H9 (cell line): ENCODE results near the gene SELPLG. TPM values are rescaled to one million over a fixed set of nuclear protein-coding genes. Genes with fewer than 3 reads are reported as not detected.

Source experiments
- DNase-seq: peaks from one replicate; pipeline ENCODE4 v3.0.0-alpha.2; 2017
- H2AFZ ChIP-seq: one replicate; pipeline ENCODE4 v1.6.1; 2013; ENCODE audit warnings: mild to moderate bottlenecking, low read length, control low read depth, moderate library complexity
- H2AK5ac ChIP-seq: 2 replicates; pipeline ENCODE4 v1.6.1; 2013; ENCODE audit warnings: low read length, control low read depth, mixed read lengths; ENCODE audit not compliant: insufficient read length
- H2BK120ac ChIP-seq: one replicate; pipeline ENCODE4 v1.6.1; 2013; ENCODE audit warnings: low read depth, mild to moderate bottlenecking, low read length, control low read depth, inconsistent platforms; ENCODE audit not compliant: poor library complexity, severe bottlenecking
- H2BK12ac ChIP-seq: 2 replicates; pipeline ENCODE4 v1.6.1; 2013; ENCODE audit warnings: low read length, control low read depth, mixed read lengths, low read depth; ENCODE audit not compliant: insufficient read length
- H2BK15ac ChIP-seq: 2 replicates; pipeline ENCODE4 v1.6.1; 2013; ENCODE audit warnings: low read depth, low read length, control low read depth
- H2BK20ac ChIP-seq: one replicate; pipeline ENCODE4 v1.6.1; 2013; ENCODE audit warnings: low read depth, mild to moderate bottlenecking, low read length, control low read depth, inconsistent platforms; ENCODE audit not compliant: poor library complexity, severe bottlenecking
- H2BK5ac ChIP-seq: 2 replicates; pipeline ENCODE4 v1.6.1; 2013; ENCODE audit warnings: low read length, control low read depth, mixed read lengths; ENCODE audit not compliant: insufficient read length
- H3K14ac ChIP-seq: 2 replicates; pipeline ENCODE4 v1.6.1; 2013; ENCODE audit warnings: low read length, control low read depth; ENCODE audit not compliant: insufficient read depth
- H3K18ac ChIP-seq: 2 replicates; pipeline ENCODE4 v1.6.1; 2013; ENCODE audit warnings: low read depth, mild to moderate bottlenecking, mixed read lengths, low read length, control low read depth; ENCODE audit not compliant: insufficient read length
- H3K23ac ChIP-seq: 2 replicates; pipeline ENCODE4 v1.6.1; 2013; ENCODE audit warnings: low read length, control low read depth, mixed read lengths, low read depth; ENCODE audit not compliant: insufficient read length
- H3K23me2 ChIP-seq: 2 replicates; pipeline ENCODE4 v1.6.1; 2013; ENCODE audit warnings: low read depth, mild to moderate bottlenecking, mixed read lengths, low read length, control low read depth; ENCODE audit not compliant: insufficient read length, poor library complexity, severe bottlenecking
- H3K27ac ChIP-seq: 2 replicates; pipeline ENCODE4 v1.5.1; 2013; ENCODE audit warnings: low read length, control low read depth, mixed read lengths, low read depth; ENCODE audit not compliant: insufficient read length
- H3K27me3 ChIP-seq: 2 replicates; pipeline ENCODE4 v1.6.1; 2013; ENCODE audit warnings: low read length, control low read depth, inconsistent platforms; ENCODE audit not compliant: insufficient read depth
- H3K4ac ChIP-seq: 2 replicates; pipeline ENCODE4 v1.6.1; 2013; ENCODE audit warnings: low read depth, mild to moderate bottlenecking, control low read depth, inconsistent platforms, low read length, moderate library complexity
- H3K4me1 ChIP-seq: 2 replicates; pipeline ENCODE4 v1.6.1; 2013; ENCODE audit warnings: low read length, control low read depth, inconsistent platforms; ENCODE audit not compliant: insufficient read depth
- H3K4me2 ChIP-seq: 2 replicates; pipeline ENCODE4 v1.6.1; 2013; ENCODE audit warnings: low read length, control low read depth, mixed read lengths; ENCODE audit not compliant: insufficient read length, insufficient read depth
- H3K56ac ChIP-seq: 2 replicates; pipeline ENCODE4 v1.6.1; 2013; ENCODE audit warnings: low read depth, mild to moderate bottlenecking, mixed read lengths, low read length, control low read depth; ENCODE audit not compliant: insufficient read length
- H3K79me1 ChIP-seq: 2 replicates; pipeline ENCODE4 v1.6.1; 2013; ENCODE audit warnings: low read depth, mild to moderate bottlenecking, moderate library complexity, low read length, control low read depth, inconsistent platforms; ENCODE audit not compliant: insufficient read depth, poor library complexity, severe bottlenecking
- H3K79me2 ChIP-seq: 2 replicates; pipeline ENCODE4 v1.6.1; 2013; ENCODE audit warnings: low read length, control low read depth, inconsistent platforms; ENCODE audit not compliant: insufficient read depth
- H3K9ac ChIP-seq: 2 replicates; pipeline ENCODE4 v1.6.1; 2013; ENCODE audit warnings: low read length, control low read depth, mixed read lengths; ENCODE audit not compliant: insufficient read length; ENCODE audit errors: extremely low read depth
- H3K9me3 ChIP-seq: one replicate; pipeline ENCODE4 v1.6.1; 2013; ENCODE audit warnings: low read depth, low read length, inconsistent platforms; ENCODE audit not compliant: control insufficient read depth
- H3T11ph ChIP-seq: one replicate; pipeline ENCODE4 v1.6.1; 2013; ENCODE audit warnings: mild to moderate bottlenecking, low read length, control low read depth, inconsistent platforms
- H4K20me1 ChIP-seq: one replicate; pipeline ENCODE4 v1.6.1; 2013; ENCODE audit not compliant: control insufficient read depth, insufficient read length, insufficient read depth
- H4K5ac ChIP-seq: 2 replicates; pipeline ENCODE4 v1.6.1; 2013; ENCODE audit warnings: low read depth, mild to moderate bottlenecking, mixed read lengths, low read length, control low read depth; ENCODE audit not compliant: insufficient read length
- H4K8ac ChIP-seq: replicated peaks from 2 replicates; pipeline ENCODE4 v1.6.1; 2013; ENCODE audit warnings: low read length, control low read depth, mixed read lengths, low read depth; ENCODE audit not compliant: insufficient read length
- H4K91ac ChIP-seq: 2 replicates; pipeline ENCODE4 v1.6.1; 2013; ENCODE audit warnings: low read depth, mild to moderate bottlenecking, moderate library complexity, mixed read lengths, low read length, control low read depth; ENCODE audit not compliant: insufficient read length
- H3K27ac Mint-ChIP-seq, 3 experiments: 2 replicates in 2 of 3; 3 replicates in 1 of 3; pipeline ENCODE4 v1.8.0; 2020 to 2021; ENCODE audit warnings: mixed read lengths in 3 of 3, mild to moderate bottlenecking in 1 of 3, moderate library complexity in 1 of 3
- H3K27me3 Mint-ChIP-seq: 2 replicates; pipeline ENCODE4 v1.8.0; 2021; ENCODE audit warnings: low read depth, mild to moderate bottlenecking, moderate library complexity, mixed read lengths
- H3K36me3 Mint-ChIP-seq, 3 experiments: 2 replicates in 2 of 3; 3 replicates in 1 of 3; pipeline ENCODE4 v1.8.0; 2020 to 2021; ENCODE audit warnings: low read depth in 3 of 3, mixed read lengths in 3 of 3; ENCODE audit not compliant: insufficient read depth in 1 of 3
- H3K4me1 Mint-ChIP-seq, 2 experiments: 2 replicates each; pipeline ENCODE4 v1.8.0; 2020; ENCODE audit warnings: mixed read lengths in 2 of 2
- H3K4me3 Mint-ChIP-seq, 2 experiments: 2 replicates in 1 of 2; 3 replicates in 1 of 2; pipeline ENCODE4 v1.8.0; 2020 to 2021; ENCODE audit warnings: mild to moderate bottlenecking in 2 of 2, mixed read lengths in 2 of 2, moderate library complexity in 1 of 2
- H3K9me3 Mint-ChIP-seq, 2 experiments: 2 replicates in 1 of 2; 3 replicates in 1 of 2; pipeline ENCODE4 v1.8.0; 2020; ENCODE audit warnings: mild to moderate bottlenecking in 2 of 2, mixed read lengths in 2 of 2, moderate library complexity in 1 of 2
- CTCF ChIP-seq: fragments of 200-600 bp; sonication (generic); conservative IDR thresholded peaks from 3 replicates; pipeline ENCODE4 v1.8.0; 2021; ENCODE audit warnings: antibody characterized with exemption, mild to moderate bottlenecking
- WGBS: extraction: QIAGEN DNeasy Blood & Tissue Kit; methylation state at CpG from one replicate; pipeline ENCODE4 v1.1.7; 2013; ENCODE audit warnings: missing lambda C conversion rate, low lambda C conversion rate, mixed read lengths; ENCODE audit not compliant: insufficient read length; ENCODE audit errors: extremely low coverage; 5-methylcytosine and 5-hydroxymethylcytosine counted together
- total RNA-seq: library from RNA; stranded (reverse); gene quantifications from 2 replicates; pipeline ENCODE4 v1.2.1, GENCODE V29; 2021

The SELPLG gene
- total RNA-seq, 1 experiment from 2014 or later: 0.15 TPM

DNA sequence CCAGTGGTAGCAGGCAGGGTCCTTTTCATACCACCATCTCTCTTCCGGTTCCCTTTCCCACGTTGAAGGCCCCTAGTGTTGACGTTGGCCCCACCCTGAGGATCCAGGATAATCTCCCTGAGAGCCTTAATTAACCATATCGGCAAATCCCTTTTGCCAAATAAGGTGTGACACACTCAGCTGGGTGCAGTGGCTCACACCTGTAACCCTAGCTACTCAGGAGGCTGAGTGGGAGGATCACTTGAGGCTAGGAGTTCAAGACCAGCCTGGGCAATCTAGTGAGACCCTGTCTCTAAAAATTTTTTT lies 33.0 kb downstream of the SELPLG start:
- Histone ChIP-seq H3K79me1 (no peaks in the 10 kb centered on the region), H4K20me1 (no peaks in the 10 kb centered on the region), H3K9ac (no peak overlapping the region), H3K27ac (no peak overlapping the region), H2BK120ac (no peak overlapping the region), H3K4me1 (no peaks in the 10 kb centered on the region), H2BK15ac (no peak overlapping the region), H2AK5ac (no peak overlapping the region), H3K4me2 (no peak overlapping the region), H4K5ac (no peak overlapping the region), H3K4ac (no peak overlapping the region), H4K91ac (no peak overlapping the region), H3K23ac (no peak overlapping the region), H2BK20ac (no peak overlapping the region), H3K9me3 (no peaks in the 10 kb centered on the region), H4K8ac (no peak overlapping the region), H2AFZ (no peak overlapping the region), H3K56ac (no peak overlapping the region), H2BK12ac (no peak overlapping the region), H3K79me2 (no peaks in the 10 kb centered on the region), H3K18ac (no peak overlapping the region), H3K23me2 (no peaks in the 10 kb centered on the region), H2BK5ac (no peak overlapping the region), H3K14ac (no peak overlapping the region), H3T11ph (no peak overlapping the region), H3K27me3 (no peaks in the 10 kb centered on the region)
- H3K27me3 Mint-ChIP-seq: peaks cover 2% of the 10 kb centered on the region
- DNase-seq: no peak
- H3K4me3 Mint-ChIP-seq: no peak overlapping the region
- no peak for TF ChIP-seq CTCF
- no CpG with 5 or more reads among the region's 4 CpGs for WGBS
- no peaks in the 10 kb centered on the region; a peak in 1 of 5 replicates for H3K9me3 Mint-ChIP-seq
- no peaks in the 10 kb centered on the region for H3K36me3 Mint-ChIP-seq
- peak overlapping the region in 1 of 3 experiments; percentile 71; a peak in 2 of 7 replicates for H3K27ac Mint-ChIP-seq
- peaks cover 14 to 18% of the 10 kb centered on the region in 2 experiments for H3K4me1 Mint-ChIP-seq
